Left cardiac atrium (tissue), 4 donors: Measurements from ENCODE around the gene BRSK2. TPM values are rescaled to one million over a fixed set of nuclear protein-coding genes. Genes with fewer than 3 reads are reported as not detected.
"Not testable (repeated sequence)": the region's sequence is repeated elsewhere in the genome, so short reads cannot be mapped to it uniquely, and the experiment has no call there.

Experiments used
- ATAC-seq, 2 donors: fragments of 200-7000 bp; cut with Tn5 transposase; one replicate each; pipeline ENCODE4 v1.9.1; 2020; ENCODE audit warnings: mild to moderate bottlenecking in 2 of 2, moderate library complexity in 2 of 2
- DNase-seq: peaks from one replicate; pipeline ENCODE4 v3.0.0-alpha.2; 2020
- intact Hi-C, 2 donors: fragments of 100-400 bp; cut with DNase I; formaldehyde crosslinking; loops; one replicate each; pipeline versions ENCODE4 v1.14.1 to v1.15.1; 2022 to 2023
- long read RNA-seq: library from polyadenylated mRNA; unstranded; transcript quantifications from one replicate; pipeline ENCODE4 v2.0.0, GENCODE V29; 2021
- total RNA-seq, 2 donors: library from RNA; stranded (reverse); fragmentation: NEBNext Ultra II Directional; extraction: Animal tissue kit (Norgen Biotek cat#: 25700); gene quantifications; one replicate each; pipeline ENCODE4 v1.2.1, GENCODE V29; 2021
- donor health status: DM: no; HTN: yes; CAD: no.
- donor health status: DM: no; HTN: yes; CAD: no; lungs with severe emphysema.
- donor health status: DM: yes; HTN: yes; CAD: no.
- donor health status: Dilated cardiomyopathy.

BRSK2 gene
- 1 to 10 TPM; 1.3 to 1.6 TPM for total RNA-seq
- long read RNA-seq, result 0 reads

GRCh38 chr11:1389932-1390568 is at the start of gene BRSK2:
TSS of gene BRSK2 (plus strand) at chr11:1389934. CDS start at chr11:1390285, 351 bp downstream.
- ATAC-seq, result no peak
- intact Hi-C loops, result loop anchor here in 1 of 2 donors (10.0 kb wide), 1 partner anchor 75 kb away; no protein-coding TSS in a partner anchor
- peak; percentile 25 for DNase-seq

DNA sequence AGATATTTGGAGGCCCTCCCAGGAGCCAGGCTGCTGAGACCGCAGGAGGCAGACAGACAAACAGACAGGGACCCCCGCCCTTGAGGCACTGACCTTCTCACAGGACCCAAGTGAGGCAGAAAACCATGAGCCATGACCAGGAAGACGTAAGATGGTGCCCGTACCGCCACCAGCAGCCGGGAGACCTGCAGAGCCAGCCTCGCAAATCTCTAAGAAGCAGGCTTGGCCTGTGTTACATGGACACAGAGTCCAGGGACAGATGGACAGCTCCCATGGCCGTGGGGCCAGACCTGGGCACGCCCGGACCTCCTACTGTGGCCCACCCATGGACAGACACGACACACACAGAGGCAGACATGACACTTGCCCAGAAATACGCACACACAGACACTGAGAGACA is 49.6 kb upstream of the BRSK2 start:
- ATAC-seq, result no peak
- intact Hi-C loops, result no loop called here
- DNase-seq, result no peak

- ATAC-seq, DNase-seq, intact Hi-C loops: not testable (repeated sequence)
These were observed 48.5 kb upstream of the BRSK2 start for GRCh38 chr11:1341226-1341625.

- no peak for DNase-seq
- intact Hi-C loops, result no loop called here
These were observed 47.7 kb upstream of the BRSK2 start for GRCh38 chr11:1341928-1342524.

DNA sequence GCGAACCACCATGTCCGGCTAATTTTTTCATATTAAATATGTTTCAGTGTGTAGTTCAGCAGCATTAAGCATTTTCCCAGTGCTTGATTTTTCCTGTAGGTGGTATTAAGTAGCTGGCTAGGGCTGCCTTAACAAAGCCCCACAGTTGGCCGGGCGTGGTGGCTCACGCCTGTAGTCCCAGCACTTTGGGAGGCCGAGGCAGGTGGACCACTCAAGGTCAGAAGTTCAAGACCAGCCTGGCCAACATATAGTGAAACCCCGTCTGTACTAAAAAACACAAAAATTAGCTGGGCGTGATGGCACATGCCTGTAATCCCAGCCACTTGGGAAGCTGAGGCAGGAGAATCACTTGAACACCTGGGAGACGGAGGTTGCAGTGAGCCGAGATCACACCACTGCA is 46.8 kb upstream of the BRSK2 start:
- DNase-seq (no peak), ATAC-seq (no peak)
- intact Hi-C loops, result no loop called here

More at GRCh38 chr11:1341928-1342524, 47.7 kb upstream of the BRSK2 start:
- peak in 1 of 2 donors; percentile 22 for ATAC-seq

- no peak for ATAC-seq
- intact Hi-C loops, result no loop called here
- DNase-seq, result no peak
These were observed 46.2 kb upstream of the BRSK2 start for GRCh38 chr11:1343391-1344055.

DNA sequence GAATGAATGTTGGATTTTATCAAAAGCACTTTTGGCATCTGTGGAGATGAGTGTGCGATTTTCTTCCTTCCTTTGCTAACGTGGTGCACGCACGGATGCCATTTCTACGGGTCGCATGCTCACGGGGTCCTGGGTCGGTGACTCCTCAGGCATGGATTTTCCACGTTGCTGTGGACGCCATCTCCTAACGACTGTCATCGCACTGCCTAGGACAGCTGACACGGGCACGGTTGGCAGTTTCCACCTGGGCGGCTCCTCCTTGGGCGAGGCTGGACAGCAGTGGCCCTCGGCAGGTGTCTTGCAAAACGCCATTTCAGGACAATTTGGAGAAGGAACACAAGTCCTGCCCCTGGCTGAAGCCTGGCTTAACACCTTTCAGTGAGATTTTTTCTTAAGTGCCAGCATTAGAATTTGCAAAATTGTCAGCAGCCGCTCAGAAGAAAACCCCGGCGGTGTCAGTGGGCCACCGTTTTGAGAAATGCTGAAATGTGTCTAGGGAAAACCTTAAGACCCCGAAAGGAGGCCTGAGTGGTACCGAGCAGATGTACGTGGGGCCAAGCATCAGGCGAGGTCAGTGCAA is 45.6 kb upstream of the BRSK2 start:
- ATAC-seq (no peak), DNase-seq (no peak)
- intact Hi-C loops, result no loop called here

DNA sequence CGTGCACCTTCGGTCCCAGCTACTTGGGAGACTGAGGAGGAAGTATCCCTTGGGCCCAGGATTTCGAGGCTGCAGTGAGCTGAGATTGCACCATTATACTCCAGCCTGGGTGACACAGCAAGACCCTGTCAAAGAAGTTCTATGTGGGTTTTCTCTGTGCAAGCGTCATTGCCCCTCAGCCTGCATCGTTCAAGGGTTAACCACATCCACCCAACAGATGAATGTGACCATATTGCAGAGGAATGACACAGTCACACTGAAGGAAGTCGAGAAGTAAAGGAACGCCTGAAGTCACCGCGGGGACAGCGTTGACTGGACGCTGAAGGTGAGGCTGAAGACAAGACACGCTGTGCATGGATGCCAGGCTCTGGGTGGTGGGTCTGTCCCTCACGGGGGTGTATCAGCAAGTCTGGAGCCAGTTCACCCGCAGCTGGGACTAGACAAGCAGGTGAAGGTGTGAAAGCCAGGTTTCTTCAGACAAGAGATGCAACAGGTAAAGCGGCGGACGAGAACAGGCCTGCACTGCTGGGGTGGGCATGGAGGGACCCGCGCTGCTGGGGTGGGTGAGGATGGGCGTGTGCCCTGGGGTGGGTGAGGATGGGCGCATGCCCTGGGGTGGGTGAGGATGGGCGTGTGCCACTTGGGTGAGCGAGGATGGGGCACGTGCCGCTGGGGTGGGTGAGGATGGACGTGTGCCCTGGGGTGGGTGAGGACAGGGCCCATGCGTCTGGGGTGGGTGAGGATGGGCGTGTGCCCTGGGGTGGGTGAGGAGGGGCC is 43.8 kb upstream of the BRSK2 start:
- ATAC-seq, result no peak

DNA sequence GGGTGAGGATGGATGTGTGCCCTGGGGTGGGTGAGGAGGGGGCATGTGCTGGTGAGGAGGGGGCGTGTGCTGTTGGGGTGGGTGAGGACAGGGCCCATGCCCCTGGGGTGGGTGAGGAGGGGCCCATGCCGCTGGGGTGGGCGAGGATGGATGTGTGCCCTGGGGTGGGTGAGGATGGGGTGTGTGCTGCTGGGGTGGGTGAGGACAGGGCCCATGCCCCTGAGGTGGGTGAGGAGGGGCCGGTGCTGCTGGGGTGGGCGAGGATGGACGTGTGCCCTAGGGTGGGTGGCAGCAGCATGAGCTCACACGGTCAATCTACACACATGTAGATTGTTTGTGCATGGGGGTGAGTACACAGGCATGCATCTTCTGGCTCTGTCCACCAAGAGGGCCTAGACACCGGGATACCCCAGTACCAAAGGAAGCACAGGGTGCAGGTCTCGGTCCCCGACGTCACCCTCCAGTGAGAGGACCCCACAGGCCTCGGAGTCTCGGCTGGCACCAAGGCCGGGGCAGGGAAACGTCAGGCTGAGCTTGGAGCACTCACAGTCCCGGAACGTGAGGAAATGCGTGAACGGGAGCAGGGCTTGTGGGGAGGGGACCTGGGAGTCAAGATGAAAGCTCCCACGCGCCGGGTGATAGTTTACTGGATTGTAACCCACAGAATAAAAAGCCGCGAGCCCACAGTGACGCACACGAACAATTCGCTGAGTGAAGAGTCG is 42.9 kb upstream of the BRSK2 start:
- intact Hi-C loops, result no loop called here
- DNase-seq, result no peak
- no peak for ATAC-seq

More for the DNA sequence above, 43.8 kb upstream of the BRSK2 start:
- DNase-seq, result no peak
- intact Hi-C loops, result no loop called here

DNA sequence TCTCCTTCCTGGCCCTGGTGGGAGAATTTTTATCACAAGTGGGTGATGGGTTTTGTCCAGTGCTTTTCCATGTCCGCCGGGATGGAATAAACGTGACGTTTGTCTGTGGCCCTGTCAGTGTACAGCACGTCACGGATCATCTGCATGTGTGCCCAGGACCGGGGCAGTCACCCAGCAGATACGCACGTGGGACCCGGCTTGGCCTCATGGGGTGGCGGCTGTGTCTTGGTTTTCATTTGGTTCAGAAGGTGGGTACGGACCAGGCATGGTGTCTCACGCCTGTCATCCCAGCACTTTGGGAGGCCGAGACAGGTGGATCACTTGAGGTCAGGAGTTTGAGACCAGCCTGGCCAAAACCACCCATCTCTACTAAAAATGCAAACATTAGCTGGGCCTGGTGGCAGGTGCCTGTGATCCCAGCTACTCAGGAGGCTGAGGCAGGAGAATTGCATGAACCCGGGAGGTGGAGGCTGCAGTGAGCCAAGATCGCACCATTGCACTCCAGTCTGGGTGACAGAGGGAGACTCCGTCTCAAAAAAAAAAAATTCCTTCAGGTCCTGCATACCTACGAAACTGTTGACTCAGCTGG is 42.2 kb upstream of the BRSK2 start:
- DNase-seq, ATAC-seq, intact Hi-C loops: not testable (repeated sequence)

DNA sequence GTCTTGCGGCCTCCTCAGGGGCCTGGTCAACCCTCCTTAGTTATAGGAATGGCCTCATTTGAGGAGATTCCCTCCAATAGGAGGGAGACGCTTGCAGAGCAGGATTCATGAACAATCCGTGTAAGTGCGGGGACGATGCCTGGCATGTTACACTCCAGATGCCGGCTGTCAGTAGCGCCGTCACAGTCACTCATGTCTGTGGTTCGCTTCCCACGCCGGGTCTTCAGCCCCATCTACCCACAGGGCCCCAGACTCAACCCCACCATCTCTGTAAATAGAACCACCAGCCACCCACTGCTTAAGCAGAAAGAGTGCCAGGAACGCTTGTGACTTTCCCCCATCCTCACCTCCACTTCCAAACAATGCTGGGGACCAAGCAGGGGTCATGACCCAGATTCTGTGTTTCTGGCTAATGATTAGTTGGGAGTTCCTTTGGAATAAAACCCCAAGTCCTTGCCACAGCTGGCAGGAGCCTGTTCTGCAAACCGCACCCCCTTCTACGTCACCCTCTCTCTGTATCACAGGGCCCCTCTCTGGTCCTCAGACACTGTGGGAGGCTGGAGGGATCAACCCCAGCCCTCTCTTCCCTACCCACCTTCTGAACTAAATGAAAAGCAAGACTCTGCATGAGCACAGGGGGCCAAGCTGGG is 41.5 kb upstream of the BRSK2 start:
- intact Hi-C loops, result no loop called here
- no peak for ATAC-seq
- no peak for DNase-seq

GRCh38 chr11:1348796-1349326 is 40.9 kb upstream of the BRSK2 start:
- no peak for ATAC-seq
- no peak for DNase-seq
- intact Hi-C loops, result no loop called here

DNA sequence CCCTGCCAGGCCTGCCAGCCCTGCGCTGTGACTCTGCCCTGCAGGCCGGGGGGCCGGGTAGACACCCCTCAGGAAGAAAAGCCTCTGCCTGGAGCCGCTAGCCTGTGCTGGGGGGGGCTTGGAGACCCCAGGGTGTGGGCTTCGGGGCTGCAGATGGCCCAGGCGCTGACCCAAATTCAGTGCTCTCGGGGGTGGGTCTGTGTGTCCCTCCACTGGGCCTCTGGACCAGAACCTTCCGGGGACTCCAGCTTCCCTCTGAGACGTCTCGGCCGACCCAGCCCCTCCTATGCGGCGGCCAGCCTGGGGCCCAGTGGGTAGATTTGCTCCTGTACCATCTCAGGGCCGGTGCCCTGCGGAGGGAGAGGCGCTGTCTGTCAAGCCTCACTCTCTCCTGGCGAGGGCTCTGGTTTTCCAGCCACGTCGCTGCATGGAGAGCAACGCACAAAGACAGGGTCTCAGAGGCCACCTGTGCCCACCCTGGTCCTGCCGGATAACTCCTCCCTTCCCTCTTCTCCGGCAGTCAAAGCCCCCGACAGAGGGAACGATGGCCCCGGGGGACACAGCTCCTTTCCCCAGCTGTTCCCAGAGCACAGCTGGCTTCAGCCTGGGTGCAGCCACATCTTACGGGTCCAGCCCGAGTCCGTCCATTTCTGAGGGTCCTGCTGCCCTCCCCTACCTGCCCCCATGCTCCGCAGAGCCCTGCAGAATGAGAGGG is 40.2 kb upstream of the BRSK2 start:
- ATAC-seq (no peak), DNase-seq (no peak)
- intact Hi-C loops, result no loop called here

DNA sequence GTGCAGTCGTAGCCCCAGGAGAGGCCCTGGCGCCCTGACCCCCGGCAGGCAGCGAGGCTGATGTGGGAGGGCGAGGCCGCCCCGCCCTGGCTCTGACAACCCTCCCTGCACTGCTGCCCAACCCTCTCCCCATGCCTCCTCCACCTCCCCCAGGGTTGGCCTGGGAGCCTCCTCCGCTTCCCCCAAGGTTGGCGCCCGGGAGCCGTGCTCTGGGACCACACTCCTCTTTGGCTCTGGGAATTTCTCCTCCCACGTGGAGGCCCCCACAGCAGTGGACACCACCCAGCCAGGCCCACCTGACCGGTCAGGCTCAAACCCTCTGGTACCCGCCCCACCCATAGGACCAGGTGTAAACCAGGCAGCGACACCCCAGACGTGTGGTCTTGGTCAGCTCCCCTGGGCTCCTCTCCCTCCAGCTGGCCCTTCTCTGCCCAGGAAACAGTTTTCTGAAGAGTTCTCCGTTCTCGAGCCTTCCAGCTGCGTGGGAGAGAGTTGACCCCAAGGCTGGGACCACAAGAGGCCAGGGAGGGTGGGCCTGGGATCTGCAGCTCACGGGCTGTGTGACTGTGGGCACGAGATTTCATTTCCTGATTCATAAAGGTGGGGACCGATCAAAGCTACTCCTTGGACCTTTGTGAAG is 39.5 kb upstream of the BRSK2 start:
- ATAC-seq (no peak), DNase-seq (no peak)
- intact Hi-C loops, result no loop called here

- no peak for DNase-seq
- intact Hi-C loops, result no loop called here
These were observed 38.3 kb upstream of the BRSK2 start for GRCh38 chr11:1351278-1351937.

More at GRCh38 chr11:1351278-1351937, 38.3 kb upstream of the BRSK2 start:
- no peak for ATAC-seq
